PC-3 (cell line): Measurements from ENCODE around the gene PLAAT3. TPM values are rescaled to one million over a fixed set of nuclear protein-coding genes. Genes with fewer than 3 reads are reported as not detected.
"Not testable (repeated sequence)": the region's sequence is repeated elsewhere in the genome, so short reads cannot be mapped to it uniquely, and the experiment has no call there.

Experiments used
- ATAC-seq: fragments of 200-7000 bp; cut with Tn5 transposase; 2 replicates; pipeline ENCODE4 v1.9.1; 2020; ENCODE audit warnings: mild to moderate bottlenecking, moderate library complexity
- BruUV-seq: library from RNA; stranded (reverse); fragments of 400-500 nt; replicated peaks from 2 replicates; lab custom pipeline; 2021; lab: Mats Ljungman, UMichigan
- CTCF ChIA-PET: fragments of 300-600 bp; sonication (Branson Sonifier 250); formaldehyde crosslinking; loops from one replicate; lab custom pipeline; 2022; ENCODE audit warnings: antibody characterized with exemption; lab: Charles Lee
- POLR2A ChIA-PET: fragments of 300-600 bp; sonication (Branson Sonifier 250); formaldehyde crosslinking; loops from one replicate; lab custom pipeline; 2022; ENCODE audit warnings: antibody characterized with exemption; ENCODE audit not compliant: unreplicated experiment; lab: Charles Lee
- DNase-seq: peaks from one replicate; pipeline ENCODE4 v3.0.0-alpha.2; 2015
- H2AFZ ChIP-seq: fragments of 300-600 bp; sonication (generic); 2 replicates; pipeline ENCODE4 v1.6.0; 2016; ENCODE audit warnings: antibody characterized with exemption, low read length
- H3F3A ChIP-seq: fragments of 300-600 bp; sonication (generic); one replicate; pipeline ENCODE4 v1.6.0; 2017; ENCODE audit warnings: antibody characterized with exemption, low read length, control low read depth, mild to moderate bottlenecking; ENCODE audit not compliant: unreplicated experiment
- H3K27ac ChIP-seq: fragments of 300-600 bp; sonication (generic); 2 replicates; pipeline ENCODE4 v1.5.1; 2016; ENCODE audit warnings: mild to moderate bottlenecking, low read length
- H3K27me3 ChIP-seq: fragments of 300-600 bp; sonication (generic); 2 replicates; pipeline ENCODE4 v1.6.1; 2016; ENCODE audit warnings: low read length, mixed read lengths
- H3K36me3 ChIP-seq: fragments of 300-600 bp; sonication (generic); 2 replicates; pipeline ENCODE4 v1.6.1; 2016; ENCODE audit warnings: low read depth, mixed run types, low read length, mixed read lengths
- H3K4me1 ChIP-seq: fragments of 300-600 bp; sonication (generic); 2 replicates; pipeline ENCODE4 v1.5.1; 2016; ENCODE audit warnings: low read length; ENCODE audit not compliant: insufficient read depth
- H3K4me2 ChIP-seq: fragments of 300-600 bp; sonication (generic); 2 replicates; pipeline ENCODE4 v1.6.0; 2016; ENCODE audit warnings: low read length
- H3K4me3 ChIP-seq: fragments of 300-600 bp; sonication (generic); 2 replicates; pipeline ENCODE4 v1.5.1; 2016; ENCODE audit warnings: mild to moderate bottlenecking, low read length, mixed read lengths
- H3K79me2 ChIP-seq: fragments of 300-600 bp; sonication (generic); 2 replicates; pipeline ENCODE4 v1.6.1; 2017; ENCODE audit warnings: low read length, mixed read lengths
- H3K9ac ChIP-seq: fragments of 300-600 bp; sonication (generic); 2 replicates; pipeline ENCODE4 v1.6.0; 2016; ENCODE audit warnings: mild to moderate bottlenecking, low read length
- H3K9me2 ChIP-seq: fragments of 300-600 bp; sonication (generic); replicated peaks from 2 replicates; pipeline ENCODE4 v1.6.1; 2016; ENCODE audit warnings: mixed run types, low read length, mixed read lengths
- H3K9me3 ChIP-seq: fragments of 300-600 bp; sonication (generic); 2 replicates; pipeline ENCODE4 v1.6.1; 2016; ENCODE audit warnings: low read length, mixed read lengths
- H4K20me1 ChIP-seq: fragments of 300-600 bp; sonication (generic); 2 replicates; pipeline ENCODE4 v1.6.1; 2016; ENCODE audit warnings: low read length, mixed read lengths
- CTCF ChIP-seq: fragments of 300-600 bp; sonication (generic); conservative IDR thresholded peaks from 2 replicates; pipeline ENCODE4 v1.5.1; 2017; ENCODE audit warnings: antibody characterized with exemption, low read depth, mild to moderate bottlenecking, low read length
- EZH2 ChIP-seq: fragments of 300-600 bp; sonication (generic); IDR thresholded peaks from one replicate; pipeline ENCODE4 v1.6.1; 2017; ENCODE audit warnings: antibody characterized with exemption, mild to moderate bottlenecking, low read length; ENCODE audit not compliant: unreplicated experiment
- EZH2phosphoT487 ChIP-seq: fragments of 300-600 bp; sonication (generic); IDR thresholded peaks from 2 replicates; pipeline ENCODE4 v1.6.1; 2018; ENCODE audit warnings: mild to moderate bottlenecking, antibody characterized with exemption, low read length, borderline replicate concordance
- intact Hi-C: fragments of 100-400 bp; cut with micrococcal nuclease; formaldehyde crosslinking; loops from 2 replicates; pipeline ENCODE4 v1.9.0; 2023
- total RNA-seq: library from RNA; depleted of rRNA; stranded (reverse); fragments of >200 nt; gene quantifications from 2 replicates; pipeline ENCODE4 v1.2.3, GENCODE V29; 2014

Gene PLAAT3
- total RNA-seq, 1 experiment from 2014 or later, result 69.0 TPM

GRCh38 chr11:63530021-63530420 lies 84.2 kb downstream of the PLAAT3 start:
- DNase-seq, result no peak
- ChIA-PET POLR2A (interaction anchor here (0.6 kb wide), 1 partner anchor 9 kb away, joined by 5 read pairs; no protein-coding TSS in a partner anchor), CTCF (no interaction called here)
- Histone ChIP-seq H2AFZ (no peak overlapping the region), H3K9ac (no peak overlapping the region), H3K27me3 (no peaks in the 10 kb centered on the region), H3F3A (no peaks in the 10 kb centered on the region), H4K20me1 (no peaks in the 10 kb centered on the region), H3K27ac (no peak overlapping the region), H3K4me3 (no peak overlapping the region), H3K4me2 (no peak overlapping the region), H3K4me1 (peaks cover 24% of the 10 kb centered on the region), H3K9me3 (no peaks in the 10 kb centered on the region), H3K9me2 (no peaks in the 10 kb centered on the region), H3K36me3 (no peaks in the 10 kb centered on the region), H3K79me2 (no peaks in the 10 kb centered on the region)
- BruUV-seq, result no TSS peak
- intact Hi-C loops, result no loop called here
- TF ChIP-seq CTCF, result no peak
- no peak for TF ChIP-seq EZH2phosphoT487
- no peak for TF ChIP-seq EZH2
- ATAC-seq, result no peak

GRCh38 chr11:63529373-63529772 lies 84.9 kb downstream of the PLAAT3 start:
- H3K79me2 ChIP-seq, H3K9me2 ChIP-seq, H3F3A ChIP-seq, H3K4me3 ChIP-seq, H3K9me3 ChIP-seq, H3K27ac ChIP-seq, CTCF ChIA-PET, H3K4me2 ChIP-seq, H3K27me3 ChIP-seq, POLR2A ChIA-PET, intact Hi-C loops, H3K36me3 ChIP-seq, DNase-seq, ATAC-seq, H3K9ac ChIP-seq, BruUV-seq, H4K20me1 ChIP-seq, H2AFZ ChIP-seq: not testable (repeated sequence)
- peaks cover 24% of the 10 kb centered on the region for H3K4me1 ChIP-seq

- peaks cover 24% of the 10 kb centered on the region for H3K4me1 ChIP-seq
- H2AFZ ChIP-seq, BruUV-seq, ATAC-seq, H3K27me3 ChIP-seq, H3K36me3 ChIP-seq, DNase-seq, H3K27ac ChIP-seq, H4K20me1 ChIP-seq, H3K9me2 ChIP-seq, H3K9ac ChIP-seq, H3K4me3 ChIP-seq, H3K79me2 ChIP-seq, H3F3A ChIP-seq, CTCF ChIA-PET, H3K9me3 ChIP-seq, H3K4me2 ChIP-seq, intact Hi-C loops: not testable (repeated sequence)
- POLR2A ChIA-PET, result interaction anchor here (0.6 kb wide), 1 partner anchor 1160 kb away, joined by 4 read pairs; no protein-coding TSS in a partner anchor
These were observed 85.4 kb downstream of the PLAAT3 start for GRCh38 chr11:63528729-63529278.

GRCh38 chr11:63528156-63528555 lies 86.1 kb downstream of the PLAAT3 start:
- H3K36me3 ChIP-seq, POLR2A ChIA-PET, H3K9ac ChIP-seq, H3K9me2 ChIP-seq, BruUV-seq, H3K27me3 ChIP-seq, ATAC-seq, H2AFZ ChIP-seq, H3K9me3 ChIP-seq, H3F3A ChIP-seq, DNase-seq, H3K4me2 ChIP-seq, H3K4me3 ChIP-seq, H3K79me2 ChIP-seq, H3K27ac ChIP-seq, intact Hi-C loops, H4K20me1 ChIP-seq, CTCF ChIA-PET: not testable (repeated sequence)
- peaks cover 27% of the 10 kb centered on the region for H3K4me1 ChIP-seq
